ENCODE measurements around the gene ABHD10.

DNA sequence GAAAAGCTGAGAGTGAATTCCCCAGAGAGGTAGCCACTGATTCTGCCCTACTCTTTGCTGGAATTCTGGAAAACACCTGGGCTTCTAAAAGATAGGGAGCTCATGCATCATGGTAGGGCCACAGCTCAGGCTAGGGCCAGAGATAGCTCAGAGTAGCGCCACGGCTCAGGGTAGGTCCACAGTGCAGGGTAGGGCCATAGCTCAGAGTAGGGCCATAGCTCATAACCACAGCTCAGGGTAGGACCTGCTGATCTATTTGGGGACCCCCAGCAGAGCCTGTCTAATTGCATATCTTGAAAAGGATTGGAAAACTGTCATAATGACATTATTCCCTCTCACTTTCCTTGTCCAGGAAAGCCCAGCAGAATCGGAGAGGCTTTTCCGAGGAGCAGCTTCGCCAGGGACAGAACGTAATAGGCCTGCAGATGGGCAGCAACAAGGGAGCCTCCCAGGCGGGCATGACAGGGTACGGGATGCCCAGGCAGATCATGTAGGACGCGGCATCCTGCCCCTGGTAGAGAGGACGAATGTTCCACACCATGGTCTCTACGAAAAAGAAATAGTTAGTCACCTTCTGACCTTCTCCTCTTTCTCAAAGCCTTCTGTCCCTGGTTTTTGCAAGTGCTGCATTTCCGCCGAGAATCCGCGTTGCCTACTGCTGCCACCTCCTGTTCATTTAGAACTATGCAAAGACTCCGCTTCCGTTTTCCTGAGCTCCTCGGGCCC lies 34.4 kb downstream of the ABHD10 start:
- no peak for TF ChIP-seq REST (IDR thresholded peaks at IDR 0.05; ENCODE audit: insufficient read depth in 1 of 2, low read depth in 2 of 2, low read length in 2 of 2)
- no peak for TF ChIP-seq TAF1 (IDR thresholded peaks at IDR 0.05; ENCODE audit: borderline replicate concordance, insufficient read depth, low read length)
